GM21515 (cell line): Measurements from ENCODE around the gene TEX52.
A peak's percentile ranks its signal among the peaks of the same experiment; 100 is the strongest.

ENCODE experiments used
- ATAC-seq: cut with Tn5 transposase; IDR thresholded peaks from one replicate; pipeline ENCODE4 v1.9.1; 2021; ENCODE audit not compliant: unreplicated experiment

The TEX52 gene

DNA sequence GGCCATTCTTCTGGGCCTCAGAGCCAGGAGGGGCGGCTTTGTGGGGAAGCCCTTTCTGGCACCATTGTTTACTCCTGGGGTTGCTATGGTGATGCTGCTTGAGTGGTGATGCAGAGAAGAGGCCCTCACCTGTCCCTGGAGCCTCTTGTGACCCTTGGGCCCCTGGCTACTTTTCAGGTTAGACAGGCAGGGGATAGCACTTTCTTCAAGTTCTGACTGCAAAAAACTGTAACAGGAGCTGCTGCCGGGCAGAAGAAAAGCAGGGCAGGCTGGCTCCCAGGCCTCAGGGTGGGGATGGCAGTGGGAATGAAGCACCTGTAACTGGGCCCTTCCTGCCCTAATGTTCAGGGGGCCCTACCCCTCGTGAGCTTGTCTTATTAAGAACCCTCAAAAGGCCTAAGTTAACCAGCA lies at the start of gene TEX52:
Gene TEX52, minus strand, starts transcription at position 19 of the 411 bp plus-strand sequence. Its CDS starts 13 bp downstream, at position 6.
- no peak for ATAC-seq

DNA sequence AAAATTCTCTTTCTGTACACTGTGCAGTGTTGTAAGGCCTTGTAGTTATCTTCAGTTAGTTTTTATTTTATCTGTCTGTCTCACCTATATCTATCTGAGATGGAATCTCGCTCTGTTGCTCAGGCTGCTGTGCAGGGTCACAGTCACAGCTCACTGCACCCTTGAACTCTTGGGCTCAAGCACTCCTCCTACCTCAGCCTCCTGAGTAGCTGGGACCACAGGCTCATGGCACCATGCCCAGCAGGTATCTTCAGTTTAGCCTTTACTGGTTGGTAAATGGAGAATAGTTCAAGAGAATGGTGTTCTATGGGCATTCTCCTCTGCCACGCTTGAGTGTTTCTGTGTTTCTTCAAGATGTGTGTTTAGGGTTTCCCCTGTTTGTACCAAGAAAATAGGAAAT lies 47.4 kb upstream of the TEX52 start:
- ATAC-seq = no peak

DNA sequence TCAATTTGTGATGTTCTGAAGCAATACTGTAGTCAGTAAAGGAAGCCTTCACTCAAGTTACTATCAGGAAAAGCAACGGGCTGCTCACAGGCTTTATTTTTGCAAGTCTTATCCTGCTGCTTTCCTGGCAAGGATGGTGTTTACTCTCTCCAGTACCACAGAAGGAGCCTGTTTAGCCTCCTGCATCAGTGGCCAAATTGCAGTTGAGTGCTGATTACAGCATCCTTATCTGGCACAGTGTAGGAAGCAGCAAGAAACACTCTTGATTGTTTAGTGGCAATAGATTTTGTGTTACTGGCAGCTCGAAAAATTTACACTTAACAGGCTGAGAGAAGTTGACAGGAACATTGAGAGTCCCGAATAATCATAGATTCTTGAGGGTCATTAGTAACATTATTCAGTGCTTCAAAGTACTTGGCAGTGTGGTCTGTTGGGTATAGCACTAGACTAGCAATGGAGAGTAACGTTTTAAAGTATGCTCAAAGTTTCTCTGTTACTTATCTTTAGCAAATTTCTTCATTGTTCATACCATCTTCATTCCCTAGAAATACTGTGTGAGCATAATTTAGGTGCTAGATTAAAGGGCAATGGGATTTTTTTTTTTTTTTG lies 45.5 kb upstream of the TEX52 start:
- no peak for ATAC-seq

DNA sequence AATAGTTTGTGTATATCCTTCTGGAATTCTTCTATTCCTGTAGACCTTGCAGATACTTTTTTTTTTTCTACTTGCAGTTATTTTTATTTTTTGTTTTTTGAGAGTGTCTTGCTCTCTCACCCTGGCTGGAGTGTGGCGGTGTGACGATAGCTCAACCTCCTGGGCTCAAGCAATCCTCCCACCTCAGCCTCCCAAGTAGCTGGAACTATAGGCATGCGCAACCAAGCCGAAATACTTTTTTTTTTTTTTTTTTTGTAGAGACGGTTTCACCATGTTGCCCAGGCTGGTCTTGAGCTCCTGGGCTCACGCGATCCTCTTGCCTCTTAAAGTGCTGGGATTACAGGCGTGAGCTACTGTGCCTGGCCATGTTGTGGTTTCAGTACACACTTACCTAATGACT lies 43.8 kb upstream of the TEX52 start:
- no peak for ATAC-seq

DNA sequence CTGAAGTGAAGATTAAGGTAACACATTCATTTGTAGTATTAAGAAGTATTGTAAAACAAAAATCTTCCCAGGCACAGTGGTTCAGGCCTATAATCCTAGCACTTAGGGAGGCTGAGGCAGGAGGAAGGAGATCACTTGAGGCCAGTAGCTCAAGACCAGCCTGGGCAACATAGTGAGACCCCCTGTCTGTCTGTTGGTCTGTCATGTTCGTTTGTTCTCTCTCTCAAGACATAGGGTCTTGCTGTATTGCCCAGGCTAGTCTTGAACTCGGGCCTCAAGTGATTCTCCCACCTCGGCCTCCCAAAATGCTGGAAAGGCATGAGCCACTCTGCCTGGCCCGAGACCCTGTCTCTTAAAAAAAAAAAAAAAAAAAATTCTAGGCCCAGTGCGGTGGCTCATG lies 40.6 kb upstream of the TEX52 start:
- ATAC-seq = no peak

DNA sequence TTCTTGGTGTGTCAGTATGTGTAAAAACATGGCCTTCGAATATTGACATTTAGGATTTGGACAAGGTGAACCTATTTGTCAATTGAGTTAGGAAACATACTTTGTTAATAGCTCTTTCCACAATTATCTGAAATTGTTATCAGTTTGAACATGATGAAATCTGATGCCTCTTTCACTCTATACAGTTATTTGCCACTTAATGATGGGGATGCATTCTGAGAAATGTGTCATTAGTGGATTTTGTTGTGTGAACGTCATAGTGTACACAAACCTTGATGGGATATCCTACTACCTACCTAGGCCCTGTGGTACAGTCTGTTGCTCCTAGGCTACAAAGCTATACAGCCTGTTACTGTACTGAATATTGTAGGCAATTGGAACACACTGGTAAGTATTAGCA lies 38.7 kb upstream of the TEX52 start:
- ATAC-seq = no peak

DNA sequence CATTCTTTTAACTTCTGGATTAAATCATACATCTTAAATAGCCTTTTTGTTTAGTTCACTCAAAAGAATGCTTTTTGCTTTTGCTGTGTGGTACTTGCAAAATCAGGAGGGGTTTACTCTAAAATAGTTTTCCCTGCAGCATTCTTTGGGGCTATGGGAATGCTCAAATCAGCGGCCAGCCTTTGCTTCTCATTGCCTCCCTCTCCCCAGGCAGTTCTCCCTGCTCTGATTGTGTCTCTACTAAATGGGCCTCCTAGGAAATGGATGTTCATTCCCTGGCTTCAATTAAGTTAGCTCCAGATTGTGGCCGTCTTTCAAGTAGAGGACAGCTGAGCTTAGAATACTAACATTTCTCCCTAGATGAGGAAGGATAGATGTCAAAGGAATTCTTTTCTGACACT lies 38.2 kb upstream of the TEX52 start:
- ATAC-seq = no peak

DNA sequence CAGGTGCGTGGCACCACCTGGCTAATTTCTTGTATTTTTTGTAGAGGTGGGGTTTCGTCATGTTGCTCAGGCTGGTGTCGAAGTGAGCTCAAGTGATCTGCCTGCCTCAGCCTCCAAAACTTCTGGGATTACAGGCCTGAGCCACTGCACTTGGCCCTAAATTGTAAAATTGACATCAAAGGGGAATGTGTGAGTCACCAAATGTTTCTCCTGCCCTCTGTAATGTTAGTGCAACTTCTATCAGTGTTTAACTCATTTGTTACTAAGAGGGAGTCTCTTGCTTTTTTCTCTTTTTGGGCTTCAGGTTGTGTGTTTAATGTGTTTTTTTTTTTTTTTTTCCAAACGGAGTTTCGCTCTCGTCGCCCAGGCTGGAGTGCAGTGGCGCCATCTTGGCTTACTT lies 36.2 kb upstream of the TEX52 start:
- no peak for ATAC-seq

DNA sequence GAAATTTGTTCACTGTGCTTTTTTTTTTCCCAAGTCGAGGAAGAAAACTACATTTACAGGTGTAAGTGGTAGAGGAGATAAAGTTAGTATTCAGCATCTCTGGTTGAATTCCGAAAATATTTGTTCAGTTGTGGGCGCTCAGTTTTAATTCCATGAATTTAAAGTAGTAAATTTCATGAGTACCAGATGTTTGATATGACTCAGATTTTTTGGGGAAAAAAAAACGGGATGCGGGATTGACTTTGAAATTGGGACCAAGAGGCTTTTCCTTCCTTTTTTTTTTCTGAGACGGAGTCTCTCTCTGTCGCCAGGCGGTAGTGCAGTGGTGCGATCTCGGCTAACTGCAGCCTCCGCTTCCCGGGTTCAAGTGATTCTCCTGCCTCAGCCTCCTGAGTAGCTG lies 35.4 kb upstream of the TEX52 start:
- no peak for ATAC-seq

DNA sequence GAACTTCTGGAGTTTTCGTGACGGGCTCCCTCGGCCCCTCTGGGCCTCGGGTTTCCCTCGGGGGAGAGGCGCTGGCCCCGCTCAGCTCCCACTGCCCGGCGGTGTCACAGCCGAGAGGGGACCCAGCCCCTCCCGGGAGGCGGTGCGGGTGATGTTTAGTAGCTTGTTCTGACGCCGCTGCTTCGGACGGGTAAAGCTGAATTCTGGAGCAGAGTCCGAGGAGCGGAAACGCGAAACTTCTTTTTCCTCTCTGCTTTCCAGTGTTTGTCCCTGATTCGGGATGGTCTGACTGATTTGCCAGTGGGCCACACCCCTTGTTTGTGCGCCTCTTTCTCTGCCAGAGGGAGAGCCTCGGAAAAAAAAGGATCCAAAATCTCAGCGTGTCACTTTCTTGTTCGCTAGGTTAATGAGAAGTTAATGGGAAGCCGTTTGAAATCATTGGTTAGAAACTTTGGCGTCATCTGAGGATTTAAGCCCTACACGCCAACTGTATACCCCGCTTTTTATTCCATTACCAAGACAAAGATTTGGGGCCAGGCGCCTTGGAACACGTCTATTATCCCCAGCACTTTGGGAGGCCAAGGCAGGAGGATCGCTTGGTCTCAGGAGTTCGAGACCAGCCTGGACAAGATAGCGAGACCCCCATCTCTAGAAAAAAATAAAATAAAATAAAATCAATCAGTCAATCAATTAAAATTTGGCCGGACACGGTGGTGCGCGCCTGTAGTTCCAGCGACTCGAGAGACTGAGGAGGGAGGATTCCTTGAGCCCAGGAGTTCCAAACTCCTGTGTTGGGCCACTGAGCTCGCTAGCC lies 34.6 kb upstream of the TEX52 start:
- peak; percentile 16 for ATAC-seq

DNA sequence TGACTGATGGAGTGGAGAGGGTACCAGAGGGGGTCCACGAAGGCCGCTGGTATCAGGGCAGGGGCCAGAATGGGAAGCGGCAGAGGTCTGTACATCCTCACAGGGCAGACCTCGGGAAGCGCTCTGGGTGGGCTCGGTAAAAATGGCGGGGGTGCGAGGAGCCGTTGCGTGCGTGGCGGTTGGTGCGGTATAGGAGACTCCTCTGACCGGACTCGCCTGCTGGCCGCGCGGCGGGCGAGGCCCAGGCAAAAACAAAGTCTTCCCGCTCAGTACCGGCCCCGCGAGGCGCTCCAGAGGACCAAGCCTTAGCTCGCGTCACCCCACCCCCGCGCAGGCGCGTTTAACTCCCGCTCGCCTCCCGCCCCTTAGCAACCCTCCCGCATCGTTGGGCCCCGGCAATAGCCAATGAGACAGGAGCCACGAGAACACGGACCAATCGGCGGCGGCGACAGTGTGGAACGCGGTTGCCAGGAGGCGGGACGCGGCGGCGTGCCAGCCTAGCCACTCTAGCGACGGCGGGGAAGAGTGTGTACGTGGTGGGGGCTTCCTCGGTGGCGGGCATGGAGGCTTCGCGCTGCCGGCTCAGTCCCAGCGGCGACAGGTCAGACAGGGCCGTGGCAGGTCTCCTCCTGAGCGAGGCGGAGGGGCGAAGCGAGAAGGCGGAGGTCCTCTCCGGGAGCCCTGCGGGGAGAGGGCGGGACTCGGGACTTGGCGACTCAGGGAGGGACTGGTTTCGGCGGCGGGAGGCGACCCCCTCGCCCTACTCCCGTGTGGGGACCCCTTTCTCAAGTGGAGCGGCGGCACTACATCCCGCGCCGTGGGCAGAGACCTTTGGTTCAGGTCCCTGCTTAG lies 33.8 kb upstream of the TEX52 start, which contains the start of gene TULP3:
Gene TULP3, plus strand, starts transcription at position 504 of the 852 bp plus-strand sequence. Its CDS starts 57 bp downstream, at position 561.
- ATAC-seq = peak; percentile 98

DNA sequence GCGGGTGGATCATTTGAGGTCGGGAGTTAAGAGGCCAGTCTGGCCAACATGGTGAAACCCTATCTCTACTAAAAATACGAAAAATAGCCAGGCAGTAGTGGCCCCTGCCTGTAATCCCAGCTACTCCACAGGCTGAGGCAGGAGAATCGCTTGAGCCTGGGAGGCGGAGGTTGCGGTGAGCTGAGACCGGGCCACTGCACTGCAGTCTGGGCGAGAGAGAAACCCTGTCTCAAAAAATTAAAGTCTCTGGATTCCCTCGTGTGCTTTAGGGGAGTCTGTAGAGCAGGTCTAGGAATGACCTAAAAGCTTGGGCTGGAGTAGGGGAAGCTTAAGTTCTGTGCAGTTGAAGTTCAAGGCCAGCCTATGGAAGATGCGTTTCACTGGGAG lies 33.2 kb upstream of the TEX52 start:
- ATAC-seq = no peak

DNA sequence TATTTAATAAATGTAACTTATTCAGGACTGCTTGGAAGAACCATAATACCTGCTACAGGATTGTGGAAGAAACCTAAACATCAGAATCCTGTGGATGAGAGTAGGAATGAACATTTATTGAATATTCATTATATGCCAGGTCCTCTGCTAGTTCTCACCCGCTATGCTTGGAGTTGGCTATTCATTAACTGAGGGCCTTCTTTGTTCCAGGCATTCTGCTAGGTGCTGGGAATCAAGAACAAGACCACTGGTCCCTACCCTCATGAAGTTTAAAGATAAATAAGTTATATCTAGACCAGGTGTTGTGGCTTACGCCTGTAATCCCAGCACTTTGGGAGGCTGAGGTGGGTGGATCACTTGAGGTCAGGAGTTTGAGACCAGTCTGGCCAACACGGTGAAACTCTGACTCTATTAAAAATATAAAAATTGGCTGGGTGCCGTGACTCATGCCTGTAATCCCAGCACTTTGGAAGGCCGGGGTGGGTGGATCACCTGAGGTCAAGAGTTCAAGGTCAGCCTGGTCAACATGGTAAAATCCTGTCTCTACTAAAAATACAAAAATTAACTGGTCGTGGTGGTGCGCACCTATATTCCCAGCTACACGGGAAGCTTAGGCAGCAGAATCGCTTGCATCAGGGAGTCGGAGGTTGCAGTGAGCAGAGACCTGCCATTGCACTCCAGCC lies 30.1 kb upstream of the TEX52 start:
- ATAC-seq = no peak

DNA sequence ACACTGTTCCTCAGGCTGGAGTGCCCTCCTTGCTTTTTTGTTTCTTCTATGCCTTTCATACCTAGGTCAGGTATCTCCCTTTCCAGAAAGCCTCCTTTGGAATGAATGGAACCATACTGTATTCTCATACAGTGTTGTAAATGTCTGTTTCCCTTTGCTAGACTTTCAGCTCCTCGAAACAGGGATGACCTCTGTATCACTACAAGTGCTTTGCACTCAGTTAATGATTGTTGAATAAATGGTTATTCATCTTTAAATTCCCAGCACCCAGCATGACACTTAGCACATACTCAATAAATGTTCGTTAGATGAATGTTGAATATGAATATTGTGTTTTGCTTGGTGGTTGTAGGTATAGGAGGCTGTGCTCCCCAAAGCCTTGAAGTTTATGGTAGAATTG lies 28.0 kb upstream of the TEX52 start:
- ATAC-seq = peak; percentile 3

DNA sequence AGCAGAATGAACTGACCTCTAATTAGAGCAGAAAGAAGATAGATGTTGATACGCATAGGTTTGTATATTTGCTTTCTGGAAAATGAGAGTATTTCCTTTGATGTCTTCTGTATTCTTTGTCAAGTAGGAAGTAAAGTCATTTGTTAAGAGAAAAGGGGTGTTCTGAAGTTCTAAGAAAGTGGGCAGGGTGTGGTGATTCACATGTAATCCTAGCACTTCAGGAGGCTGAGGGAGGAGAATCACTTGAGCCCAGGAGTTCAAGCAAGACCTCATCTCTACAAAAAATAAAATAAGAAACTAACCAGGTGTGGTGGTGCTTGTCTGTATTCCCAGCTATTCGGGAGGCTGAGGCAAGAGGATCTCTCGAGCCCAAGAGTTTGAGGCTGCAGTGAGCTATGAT lies 23.0 kb upstream of the TEX52 start:
- ATAC-seq = no peak

DNA sequence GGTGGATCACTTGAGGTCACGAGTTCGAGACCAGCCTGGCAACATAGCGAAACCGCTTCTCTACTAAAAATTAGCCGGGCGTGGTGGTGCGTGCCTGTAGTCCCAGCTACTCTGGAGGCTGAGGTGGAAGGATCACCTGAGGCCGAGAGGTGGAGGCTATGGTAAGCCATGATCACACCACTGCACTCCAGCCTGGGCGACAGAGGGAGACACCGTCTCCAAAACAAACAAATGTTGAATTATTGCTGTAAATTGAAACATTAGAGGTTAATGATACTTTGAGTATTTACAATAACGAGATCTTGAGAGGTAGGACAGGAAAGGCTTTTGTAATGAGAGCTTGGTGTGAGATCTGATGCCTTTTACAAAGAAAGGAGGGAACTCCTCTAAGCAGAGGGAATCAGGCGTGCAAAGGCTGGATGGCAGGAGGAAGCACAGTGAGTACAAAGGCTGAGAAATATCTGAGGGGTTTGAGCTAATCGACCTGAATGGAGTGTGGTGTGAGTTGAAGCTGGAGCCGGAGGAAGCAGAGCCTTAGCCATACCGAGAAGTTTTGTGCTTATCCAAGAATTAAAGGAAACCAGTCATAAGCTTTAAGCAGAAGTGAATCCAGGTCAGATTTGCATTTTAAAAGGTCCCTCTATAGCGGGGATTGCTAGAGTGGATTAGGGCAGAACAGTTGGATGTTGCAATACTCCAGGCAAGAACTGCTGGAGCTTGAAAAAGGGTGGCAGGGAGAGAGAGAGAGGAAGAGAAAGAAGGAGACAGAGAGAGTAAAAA lies 21.3 kb upstream of the TEX52 start:
- ATAC-seq = no peak

DNA sequence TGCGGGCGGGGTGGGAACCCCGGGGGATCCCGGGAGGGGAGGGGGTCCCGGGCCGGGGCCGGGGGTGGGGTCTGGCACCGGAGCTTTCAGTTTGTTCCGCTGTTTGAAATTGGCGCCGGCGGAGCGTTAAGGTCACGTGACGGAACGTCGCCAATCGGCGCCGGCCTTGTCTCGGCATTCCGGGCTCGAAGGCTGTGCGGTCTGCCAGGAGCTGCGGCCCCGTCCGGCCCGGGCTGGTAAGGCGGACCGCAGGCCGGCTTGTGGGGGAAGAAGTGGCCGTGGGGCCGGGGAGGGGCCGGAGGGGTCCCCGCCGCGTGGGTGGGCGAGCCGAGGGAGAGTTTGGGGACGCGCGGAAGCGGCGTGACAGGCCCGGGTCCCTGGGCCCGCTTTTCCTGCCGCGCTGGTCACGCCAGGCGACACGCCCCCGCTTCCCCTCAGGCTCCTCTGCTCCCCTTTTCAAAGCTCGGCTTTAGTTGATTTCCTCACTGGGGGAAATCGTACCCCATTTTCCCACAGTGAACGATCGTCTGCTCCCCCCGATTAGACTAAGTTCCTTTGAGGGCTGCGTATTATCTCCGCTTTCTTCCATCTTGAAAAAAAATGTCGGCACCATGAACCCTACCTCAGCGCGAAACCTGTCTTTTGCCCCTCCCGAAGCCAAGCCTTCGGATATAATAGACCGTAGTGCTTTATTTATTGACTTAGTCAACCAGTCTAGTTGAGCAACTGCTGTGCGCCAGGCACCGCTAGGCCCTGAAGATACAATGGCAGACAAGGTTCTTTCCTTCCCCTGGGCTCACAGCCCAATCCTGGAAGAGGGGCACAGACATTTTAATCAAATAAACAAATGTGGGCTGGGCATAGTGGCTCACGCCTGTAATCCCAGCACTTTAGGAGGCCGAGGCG lies 20.5 kb upstream of the TEX52 start, which contains the start of the genes FOXM1 and RHNO1:
Gene FOXM1, minus strand, starts transcription at position 128 of the 906 bp plus-strand sequence. CDS start 2,696 bp downstream, outside the sequence.
Gene RHNO1, plus strand, starts transcription at position 177 of the 906 bp plus-strand sequence. CDS start 8,144 bp downstream, outside the sequence.
- peak; percentile 76 for ATAC-seq

DNA sequence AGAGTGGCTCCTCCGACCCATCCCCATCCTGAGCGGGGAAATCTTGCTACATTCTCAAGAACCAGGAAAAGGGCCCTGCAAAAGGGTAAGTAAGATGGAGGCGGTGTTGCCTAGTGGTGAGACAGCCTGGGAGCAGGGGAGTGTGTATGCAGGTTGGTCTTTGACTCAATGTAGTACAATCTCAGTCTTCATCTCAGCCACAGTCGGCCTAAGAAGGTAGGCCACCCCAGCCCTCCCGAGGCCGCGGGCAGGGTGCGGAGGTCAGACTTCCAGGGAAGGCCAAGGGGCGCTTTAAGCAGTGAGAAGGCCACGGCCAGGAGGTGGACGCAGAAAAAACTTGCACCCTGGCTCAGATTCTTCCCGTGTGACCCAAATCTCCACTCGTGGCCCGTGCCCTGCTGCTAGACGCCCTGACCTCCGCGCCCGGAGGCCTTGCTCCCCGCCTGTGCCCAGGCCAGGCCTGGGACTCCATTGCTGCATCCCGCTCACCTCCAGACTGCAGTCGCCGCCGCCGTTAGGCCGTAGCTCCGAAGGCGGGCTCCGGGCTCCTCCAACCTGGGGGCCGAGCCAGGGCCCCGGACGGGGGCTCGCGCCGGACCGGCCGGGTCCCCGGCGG lies 19.7 kb upstream of the TEX52 start:
- ATAC-seq = peak; percentile 36
